ENCODE data around the gene MED27.
"Not testable (repeated sequence)": the region's sequence is repeated elsewhere in the genome, so short reads cannot be mapped to it uniquely, and the experiment has no call there.

Gene MED27

DNA sequence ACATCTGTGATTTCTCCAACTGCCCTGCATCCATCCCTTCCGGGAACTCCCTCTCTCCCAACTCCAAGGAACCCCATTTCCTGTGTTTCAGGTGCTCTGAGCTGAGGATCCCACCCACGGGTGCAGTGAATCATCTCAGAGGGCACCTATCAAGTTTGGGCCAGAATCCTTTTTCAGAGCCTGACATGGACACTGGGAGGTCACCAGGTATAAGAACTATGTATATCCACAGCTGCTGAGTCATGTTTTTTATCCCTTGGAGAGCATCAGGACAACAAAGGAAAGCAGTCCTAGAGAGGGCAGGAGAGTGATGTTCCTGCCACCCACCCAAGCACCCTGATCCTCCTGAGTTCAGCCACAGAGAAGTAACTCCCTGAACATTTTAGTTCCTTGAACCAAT lies 3.8 kb downstream of the MED27 start:
- no peak for DNase-seq

DNA sequence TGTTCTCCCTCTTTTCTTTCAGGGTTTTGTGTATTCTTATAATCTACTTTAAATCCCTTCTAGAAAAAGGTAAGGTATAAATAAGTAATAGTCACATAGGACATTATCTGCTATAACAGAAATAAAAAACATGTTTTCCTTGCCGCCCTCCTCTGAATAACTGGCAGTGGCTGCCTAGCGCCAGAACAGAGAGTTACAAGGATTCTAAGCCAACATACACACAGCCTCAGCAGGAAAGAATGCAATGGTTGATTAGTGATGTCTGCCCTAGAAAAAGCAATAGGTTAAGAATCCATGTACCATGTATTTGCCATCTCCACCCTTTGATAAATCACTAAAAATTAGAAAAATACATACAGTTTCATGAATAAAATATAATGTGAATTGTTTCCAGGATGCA lies 4.9 kb downstream of the MED27 start:
- DNase-seq, result no peak

DNA sequence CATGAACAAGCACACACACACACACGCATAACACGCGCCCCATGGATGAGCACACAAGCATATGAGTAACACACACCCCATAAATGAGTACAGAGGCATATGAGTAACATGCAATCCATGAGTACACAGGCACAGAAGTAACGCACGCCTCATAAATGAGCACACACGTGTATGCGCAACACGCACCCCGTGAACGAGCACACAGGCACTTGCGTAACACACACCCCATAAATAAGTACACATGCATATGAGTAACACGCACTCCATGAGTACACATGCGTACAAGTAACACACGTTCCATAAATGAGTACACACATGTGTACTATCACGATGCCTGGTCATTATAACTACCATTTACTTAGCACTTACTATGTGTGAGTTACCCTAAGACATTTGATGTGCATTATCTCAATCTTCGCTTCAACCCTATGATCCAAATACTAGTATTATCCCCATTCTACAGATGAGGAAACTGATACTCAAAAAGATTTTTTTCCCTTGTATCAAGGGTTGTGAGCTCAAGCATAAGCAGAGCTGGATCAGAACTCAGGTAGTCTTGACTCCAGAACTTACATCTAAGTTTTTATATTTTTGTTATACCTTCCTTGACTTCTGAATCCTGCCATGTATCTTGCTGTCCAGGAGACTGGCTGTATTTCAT lies 7.7 kb downstream of the MED27 start:
- no peak for DNase-seq

DNA sequence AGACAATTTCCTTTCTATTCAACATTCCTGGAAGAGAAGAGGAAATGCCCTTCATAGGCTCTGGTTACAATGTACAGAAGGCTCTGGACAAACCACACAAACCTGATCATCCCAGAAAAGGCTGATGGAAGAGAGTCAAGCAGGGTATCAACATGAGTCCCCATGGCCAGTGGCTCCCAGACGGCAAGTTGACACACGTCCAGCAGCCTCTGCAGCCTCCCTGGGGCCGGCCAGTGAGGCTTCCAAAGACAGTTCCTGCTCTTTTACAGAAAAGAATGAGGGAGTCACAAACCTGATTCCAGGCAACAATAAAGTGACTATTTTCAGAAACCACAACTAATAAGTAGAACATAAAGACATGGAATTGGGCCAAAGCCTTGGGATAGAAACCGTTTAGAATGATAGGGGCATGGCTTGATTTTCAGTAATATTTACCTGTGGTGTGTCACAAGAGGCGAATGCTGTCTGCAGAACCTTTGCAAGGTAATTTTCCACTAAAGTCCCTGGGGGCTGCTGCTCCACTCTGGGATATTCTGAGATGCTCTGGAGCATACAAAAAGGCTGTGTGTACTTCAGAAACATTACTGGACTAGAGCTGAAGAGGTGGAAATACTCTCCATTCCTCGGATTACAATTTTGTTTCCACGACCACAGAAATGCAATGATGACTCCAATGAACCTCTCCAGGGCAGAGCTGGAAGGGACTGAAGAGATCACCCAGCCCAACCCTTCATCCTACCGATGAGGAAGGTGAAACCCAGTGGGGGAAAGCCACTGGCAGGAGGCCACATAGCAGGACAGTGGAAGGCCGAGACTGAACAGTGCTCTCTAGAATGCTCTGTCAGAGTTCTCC lies 10.4 kb downstream of the MED27 start:
- DNase-seq, result no peak

DNA sequence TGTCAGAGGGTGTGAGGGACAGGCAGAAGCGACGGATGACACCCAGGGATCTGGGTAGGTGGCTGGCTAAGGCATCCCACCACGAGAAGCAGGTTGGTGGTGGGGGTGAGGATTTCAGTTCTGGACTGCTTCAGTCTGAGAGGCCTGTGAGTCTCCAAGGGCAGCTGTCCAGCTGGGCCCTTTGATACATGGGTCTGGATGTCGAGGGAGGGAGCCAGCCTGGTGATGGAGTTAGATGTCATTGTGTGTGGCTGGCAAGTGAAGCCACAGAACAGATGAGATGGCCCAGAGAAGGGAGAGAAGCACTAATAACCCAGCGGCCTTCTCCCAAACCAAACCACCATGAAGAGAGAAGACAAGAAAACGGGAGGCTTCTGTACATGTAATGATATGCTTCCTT lies 11.1 kb downstream of the MED27 start:
- DNase-seq, result no peak

DNA sequence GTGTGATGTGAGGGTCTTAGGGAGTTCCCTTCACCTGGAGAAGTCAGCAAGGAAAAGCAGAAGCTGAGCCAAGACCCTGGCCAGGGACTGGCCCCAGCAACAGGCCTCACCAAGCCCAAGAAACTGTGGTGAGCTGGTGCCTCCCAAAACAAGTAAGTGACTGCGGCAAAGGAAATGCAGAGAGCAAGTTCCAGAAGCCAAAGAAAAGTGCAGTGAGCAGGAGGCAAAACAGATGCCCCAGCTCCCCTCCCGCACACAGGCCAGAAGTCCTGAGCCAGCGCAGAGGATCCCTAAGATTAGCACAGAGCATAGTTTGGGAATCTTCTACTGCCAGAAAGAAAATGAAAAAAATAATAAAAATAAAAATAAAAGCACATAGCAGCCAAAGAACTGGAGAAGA lies 13.2 kb downstream of the MED27 start:
- no peak for DNase-seq

DNA sequence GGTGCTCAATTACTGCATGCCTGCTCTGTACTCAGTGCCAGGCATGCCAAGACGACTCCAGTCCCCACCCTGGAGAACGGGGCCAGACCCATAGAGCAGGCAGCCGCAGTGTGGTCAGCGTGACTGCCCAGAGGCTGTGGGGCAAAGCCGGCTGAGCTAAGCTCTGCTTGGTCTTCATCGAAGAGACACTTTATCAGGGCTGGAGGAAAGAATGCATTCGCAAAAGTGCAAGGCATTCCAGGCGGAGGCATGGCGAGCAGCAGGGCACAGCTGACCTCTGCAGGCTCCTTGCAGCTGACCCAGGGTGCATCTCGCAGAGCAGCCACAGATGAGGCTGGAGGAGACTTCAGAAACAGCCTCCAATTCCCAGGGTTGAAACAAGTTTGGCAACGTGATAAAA lies 13.6 kb downstream of the MED27 start:
- DNase-seq, result no peak

DNA sequence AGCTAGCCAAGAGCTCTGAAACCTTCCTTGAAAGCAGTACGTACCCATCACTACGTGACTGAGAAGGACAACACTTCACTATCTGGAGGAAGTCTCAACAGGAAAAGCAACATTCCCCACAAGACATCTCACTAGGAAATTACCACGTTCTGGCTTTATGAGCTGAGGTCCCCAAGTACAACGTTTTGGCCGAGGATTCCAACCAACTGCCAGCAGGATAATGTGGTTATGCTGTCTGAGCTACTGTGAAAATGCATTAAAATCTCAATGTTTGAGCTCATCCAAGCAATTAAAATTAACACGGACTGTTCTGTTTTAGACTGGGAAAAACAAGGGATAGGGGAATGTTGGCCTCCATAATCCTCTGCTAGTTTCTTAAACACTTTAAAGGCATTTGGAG lies 16.4 kb downstream of the MED27 start:
- no peak for DNase-seq

DNA sequence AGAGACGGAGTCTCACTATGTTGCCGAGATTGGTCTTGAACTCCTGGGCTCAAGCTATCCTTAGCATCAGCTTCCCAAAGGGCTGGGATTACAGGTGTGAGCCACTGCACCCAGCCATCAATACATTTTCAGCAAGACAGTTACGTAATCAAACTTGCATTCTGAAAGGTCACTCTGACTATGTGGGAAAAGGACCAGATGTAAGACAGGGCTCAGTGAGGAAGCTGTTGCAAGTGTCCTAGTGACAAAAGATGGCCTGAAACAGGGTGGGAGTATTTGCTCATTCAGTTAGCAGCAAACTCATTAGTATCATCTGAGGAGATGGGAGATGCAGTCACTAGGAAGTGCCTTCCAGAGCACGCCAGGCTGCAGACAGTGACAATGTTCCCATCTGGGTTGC lies 16.9 kb downstream of the MED27 start:
- DNase-seq, result no peak

DNA sequence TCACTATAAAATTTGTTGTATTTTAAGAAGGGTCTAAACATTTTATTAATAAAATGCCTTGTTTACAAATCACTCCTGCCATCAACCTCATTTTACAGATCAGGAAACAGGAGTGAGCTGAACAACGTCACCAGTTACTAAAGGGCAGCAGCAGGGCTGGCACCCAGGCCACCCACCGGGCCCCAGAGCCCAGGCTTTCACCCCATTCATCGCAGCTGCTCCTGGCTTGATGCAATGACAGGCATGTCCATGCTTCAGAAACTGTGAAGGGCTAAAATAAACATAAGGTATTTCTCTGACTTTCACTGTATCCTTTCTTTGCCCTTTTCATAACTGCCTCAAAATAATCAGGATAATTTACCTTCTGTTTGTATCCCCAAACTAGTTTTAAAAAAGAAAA lies 18.1 kb downstream of the MED27 start:
- no peak for DNase-seq

DNA sequence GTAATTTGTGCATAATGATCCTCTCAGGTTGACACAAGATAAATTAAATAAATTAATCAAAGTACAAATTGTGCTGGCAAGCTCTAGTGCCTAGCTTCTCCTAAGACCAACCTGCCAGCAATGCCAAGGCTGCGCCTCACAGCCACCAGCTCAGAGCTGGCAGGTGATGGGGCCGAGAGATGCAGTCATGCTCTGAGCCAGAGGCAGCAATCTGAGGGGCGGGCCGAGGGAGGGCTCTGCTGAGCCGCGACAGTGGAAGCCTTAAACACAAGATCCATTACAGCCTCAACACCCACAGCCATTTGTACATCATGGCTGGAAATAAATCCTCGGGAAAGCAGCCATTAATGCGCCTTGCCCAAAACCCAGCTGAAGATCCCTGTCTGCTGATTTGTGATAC lies 20.3 kb downstream of the MED27 start:
- DNase-seq, result no peak

DNA sequence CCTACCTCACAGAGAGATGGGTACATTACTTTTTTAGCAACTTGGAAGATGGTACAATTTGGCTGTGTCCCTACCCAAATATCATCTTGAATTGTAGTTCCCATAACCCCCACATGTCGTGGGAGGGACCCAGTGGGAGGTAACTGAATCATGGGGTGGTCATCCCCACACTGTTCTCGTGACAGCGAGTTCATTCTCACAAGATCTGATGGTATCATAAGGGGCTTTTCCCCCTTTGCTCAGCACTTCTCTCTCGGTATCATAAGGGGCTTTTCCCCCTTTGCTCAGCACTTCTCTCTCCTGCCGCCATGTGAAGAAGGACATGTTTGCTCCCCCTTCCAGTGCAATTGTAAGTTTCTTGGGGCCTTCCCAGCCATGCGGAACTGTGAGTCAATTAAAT lies 21.4 kb downstream of the MED27 start:
- DNase-seq, result not testable (repeated sequence)

DNA sequence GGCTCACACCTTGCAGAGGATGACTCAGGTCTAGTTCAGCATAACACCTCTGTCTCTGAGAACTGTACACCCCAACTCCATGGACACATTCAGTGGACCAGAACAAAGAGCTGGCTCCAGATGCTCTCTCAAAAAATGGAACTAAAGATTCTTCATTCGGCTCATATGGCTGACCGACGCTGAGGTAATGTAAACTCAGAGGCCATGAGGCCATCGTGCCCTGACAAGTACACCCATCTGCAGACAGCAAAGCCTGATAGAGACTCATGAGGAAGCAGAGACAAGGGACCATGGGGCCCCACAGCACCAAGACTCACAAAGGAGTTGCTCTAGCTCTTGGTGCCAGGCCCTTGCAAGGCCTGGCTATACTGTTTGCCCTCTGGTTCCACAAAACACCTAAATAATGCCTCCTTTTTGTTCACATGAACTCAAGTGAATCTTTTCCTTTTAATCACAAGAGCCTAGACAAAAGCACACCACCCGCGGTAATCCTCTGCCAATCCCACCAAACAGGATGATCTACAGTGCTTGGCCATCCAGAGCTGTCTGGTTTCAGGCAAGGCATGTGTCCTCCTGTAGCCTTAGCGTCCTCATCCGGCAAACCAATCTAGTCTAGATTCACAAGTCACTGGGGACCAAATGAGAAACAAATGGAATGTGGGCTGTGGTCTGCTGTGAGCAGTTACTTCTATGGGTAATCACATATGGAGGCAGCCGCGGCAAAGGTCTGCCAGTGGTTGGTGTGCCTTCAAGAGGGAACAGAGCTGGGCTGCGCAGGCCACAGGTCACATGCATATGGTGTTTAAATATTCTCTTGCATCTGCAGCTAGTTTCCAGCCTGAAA lies 22.7 kb downstream of the MED27 start:
- DNase-seq, result no peak

DNA sequence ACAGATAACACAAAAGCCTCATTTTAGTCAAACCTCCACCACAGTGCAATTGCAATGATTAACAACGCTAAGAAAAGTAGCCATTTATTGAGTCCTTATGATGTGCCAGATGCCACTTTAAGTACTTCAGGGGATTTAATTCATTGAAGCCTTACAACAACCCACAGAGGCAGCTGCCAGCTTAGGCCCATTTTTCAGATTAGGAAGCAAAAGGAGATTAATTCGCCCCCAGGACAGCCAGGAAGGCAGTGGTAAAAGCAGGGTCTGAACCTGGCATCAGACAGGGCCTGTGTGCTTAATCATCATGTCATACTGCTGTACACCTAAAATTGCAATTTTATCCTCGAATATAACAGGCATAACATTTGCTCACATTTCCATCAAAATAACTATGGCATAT lies 23.9 kb downstream of the MED27 start:
- DNase-seq, result no peak

DNA sequence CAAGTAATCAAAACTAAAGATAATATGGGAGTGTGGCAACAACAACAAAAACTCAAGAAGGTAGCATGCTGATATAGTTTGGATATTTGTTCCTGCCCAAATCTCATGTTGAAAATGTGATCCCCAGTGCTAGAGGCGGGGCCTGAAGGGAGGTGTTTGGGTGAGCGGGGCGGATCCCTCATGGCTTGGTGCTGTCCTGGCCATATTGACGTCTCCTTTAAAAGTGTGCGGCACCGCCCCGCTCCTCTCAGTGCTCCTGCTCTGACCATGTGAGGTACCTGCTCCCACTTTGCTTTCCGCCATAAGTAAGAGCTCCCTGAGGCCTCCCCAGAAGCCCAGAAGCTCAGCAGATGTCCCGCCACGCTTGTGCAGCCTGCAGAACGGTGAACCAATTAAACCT lies 25.6 kb downstream of the MED27 start:
- DNase-seq, result no peak

DNA sequence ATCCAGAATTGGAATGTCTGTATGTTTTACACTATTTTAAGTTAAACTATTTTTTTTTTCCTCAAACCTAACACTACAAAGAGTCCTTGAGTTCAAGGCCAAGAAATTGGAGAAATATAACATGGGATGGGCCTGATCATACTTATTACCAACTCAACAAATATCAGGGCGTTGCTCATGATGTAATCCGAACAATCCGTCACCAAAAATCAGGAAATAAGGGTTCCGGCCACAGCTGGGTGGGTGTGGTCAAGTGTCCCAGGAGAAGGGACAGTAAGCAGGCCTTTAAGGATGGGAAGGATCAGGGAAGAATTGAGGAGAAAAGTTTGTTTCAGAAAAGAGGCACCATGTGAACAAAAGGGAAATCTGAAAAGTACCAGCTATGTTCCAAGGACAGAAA lies 29.8 kb downstream of the MED27 start:
- no peak for DNase-seq

DNA sequence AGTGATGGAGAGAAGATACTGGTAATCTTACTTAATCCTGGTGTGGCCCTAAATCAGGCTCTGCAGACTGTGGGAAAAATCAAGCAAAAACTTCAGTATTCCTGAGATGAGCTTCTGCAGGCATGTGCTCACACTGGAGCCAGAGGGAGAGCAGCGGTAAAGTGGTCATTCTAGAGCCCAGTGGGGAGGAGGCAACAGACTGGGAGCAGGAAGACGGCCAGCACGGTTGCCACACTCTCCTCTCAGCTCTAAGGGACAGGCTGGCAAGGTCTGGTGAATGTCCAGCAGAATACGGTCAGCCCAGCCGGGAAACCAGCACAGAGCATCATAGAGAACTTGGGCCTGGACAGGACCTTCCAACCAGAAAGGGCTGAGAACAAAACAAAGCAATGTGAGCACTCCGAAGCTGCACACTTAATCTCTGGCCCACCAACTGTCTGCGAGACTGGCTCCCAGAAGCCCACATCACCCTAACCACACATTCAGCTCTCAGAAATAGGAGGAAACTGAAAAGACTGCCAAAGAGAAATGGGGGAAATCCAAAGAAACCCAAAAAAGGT lies 30.3 kb downstream of the MED27 start:
- DNase-seq, result no peak

DNA sequence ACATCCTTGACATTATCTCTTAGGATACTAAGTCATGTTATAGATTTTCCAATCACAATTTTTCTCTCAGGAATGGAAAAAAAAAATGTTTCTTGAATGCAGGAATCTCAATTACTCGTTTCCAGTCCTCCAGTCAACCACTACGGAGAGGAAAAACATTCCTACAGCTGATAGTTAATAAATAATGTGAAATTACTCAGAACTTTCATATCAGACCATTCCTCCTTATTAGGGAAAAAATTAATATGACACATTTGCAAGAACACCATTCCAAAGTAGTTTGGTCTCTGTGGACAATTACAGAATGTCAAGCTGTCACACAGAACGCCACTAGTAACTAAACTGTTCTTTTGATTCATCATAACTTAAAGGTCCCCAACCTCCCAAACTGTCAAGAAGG lies 31.5 kb downstream of the MED27 start:
- DNase-seq, result no peak

DNA sequence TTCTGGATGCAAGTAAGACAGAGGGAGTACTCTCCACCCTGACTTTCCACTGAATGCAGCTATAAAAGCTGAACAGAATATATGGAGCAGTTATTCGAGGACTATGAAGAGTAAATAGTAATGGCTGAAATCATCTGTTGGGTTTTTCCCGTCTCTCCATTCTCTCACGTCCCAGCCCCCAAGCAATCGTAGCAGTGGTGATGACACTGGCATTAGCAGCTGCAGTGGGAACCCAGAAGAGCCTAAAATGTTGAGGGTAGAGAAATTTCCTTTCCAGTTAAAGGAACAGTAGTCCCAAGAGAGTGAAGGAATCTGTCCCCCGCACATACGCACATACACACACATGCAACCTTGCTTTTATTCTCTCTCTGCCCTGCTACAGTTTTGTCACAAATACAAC lies 33.2 kb downstream of the MED27 start:
- no peak for DNase-seq

DNA sequence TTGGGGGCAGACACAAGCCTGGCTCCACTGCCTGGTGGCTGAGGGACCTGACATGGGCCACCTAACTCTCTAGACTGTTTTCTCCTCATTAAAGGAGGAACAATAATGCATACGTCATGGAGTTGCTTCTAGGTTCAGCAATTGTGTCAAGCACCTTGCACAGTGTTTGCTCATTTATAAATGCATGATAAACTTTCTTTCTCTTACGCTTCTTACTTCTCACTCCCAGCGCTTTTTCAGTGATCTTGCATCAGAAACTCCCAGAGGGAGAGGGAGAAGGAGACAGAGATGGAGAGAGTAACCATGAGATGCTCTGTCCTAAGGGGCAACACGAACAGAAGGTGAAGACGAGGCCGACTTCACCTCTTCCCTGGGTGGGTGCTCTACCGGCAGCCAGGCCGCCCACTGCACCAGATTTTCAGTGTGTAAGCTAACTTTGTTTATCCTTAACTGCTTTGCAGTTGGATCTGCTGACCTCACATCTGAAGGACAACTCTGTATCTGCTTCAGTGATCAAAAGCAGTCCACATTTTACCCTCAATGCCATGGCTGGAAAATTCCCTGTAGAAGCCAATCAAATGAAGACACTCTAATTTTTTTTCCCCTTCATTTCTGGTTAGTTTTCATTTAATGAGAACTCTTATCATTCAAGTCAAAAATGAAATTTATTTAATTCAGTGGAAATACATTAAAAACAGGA lies 35.3 kb downstream of the MED27 start:
- DNase-seq, result no peak

DNA sequence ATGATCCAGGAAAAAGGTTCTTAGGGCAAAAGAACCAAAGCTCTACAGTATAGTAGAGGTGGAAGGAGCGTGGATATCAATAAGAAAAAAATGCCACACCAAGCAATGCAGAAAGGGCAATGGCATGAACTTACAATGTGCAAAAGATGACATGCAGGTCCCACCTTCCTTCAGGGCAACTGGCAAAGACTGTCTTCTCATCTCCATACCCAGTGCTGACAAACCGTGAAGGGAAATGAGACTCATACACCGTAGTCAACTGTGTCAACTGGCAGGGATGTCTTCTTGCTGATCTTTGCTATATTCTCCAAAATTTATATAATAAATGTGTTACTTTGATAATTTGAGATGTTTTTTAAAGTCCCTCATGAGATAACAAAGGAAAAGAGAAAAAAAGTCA lies 36.0 kb downstream of the MED27 start:
- DNase-seq, result no peak

DNA sequence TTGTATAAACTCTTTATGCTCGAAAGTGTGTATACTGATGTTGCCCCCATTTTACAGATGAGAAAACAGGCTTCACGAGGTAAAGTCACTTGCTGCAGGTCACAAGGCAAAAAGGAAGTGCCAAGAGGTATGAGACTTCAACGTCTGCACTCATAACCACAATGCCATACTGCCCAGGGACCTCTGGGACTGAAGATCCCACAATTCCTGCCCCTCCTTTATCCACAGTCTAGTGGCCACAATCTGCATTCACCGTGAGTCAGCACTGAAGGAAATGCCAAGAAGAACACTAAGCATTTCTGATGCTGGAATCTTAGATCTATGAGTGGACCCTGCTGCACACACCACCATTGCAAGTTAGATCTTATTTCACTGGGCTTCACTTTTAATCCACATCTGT lies 37.3 kb downstream of the MED27 start:
- DNase-seq, result peak; percentile 39

DNA sequence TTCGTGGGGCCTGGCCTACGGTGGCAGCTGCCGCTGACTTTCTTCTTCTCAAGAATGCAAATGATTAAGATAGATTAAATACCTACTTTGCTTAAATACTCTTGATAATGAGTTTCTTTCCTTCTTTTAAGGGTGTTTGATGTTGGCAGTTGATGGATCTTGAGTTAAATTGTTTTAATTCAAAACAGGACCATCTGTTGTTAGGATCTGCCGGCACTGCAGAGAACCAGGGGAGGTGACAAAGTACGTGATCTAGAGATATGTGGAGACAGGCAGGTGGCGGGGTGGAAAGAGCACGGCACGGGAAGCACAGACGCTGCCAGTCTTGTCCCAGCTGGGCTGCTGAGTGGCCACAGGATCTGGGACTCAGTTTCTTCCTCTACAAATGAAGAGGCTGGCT lies 37.9 kb downstream of the MED27 start:
- DNase-seq, result no peak
